Endothelial cell of umbilical vein (primary cell): ENCODE data around the gene TBX15. TPM values are rescaled to one million over a fixed set of nuclear protein-coding genes. Genes with fewer than 3 reads are reported as not detected.

Experiments
- BruUV-seq: library from RNA; stranded (reverse); fragments of 400-500 nt; replicated peaks from 2 replicates; lab custom pipeline; 2021; lab: Mats Ljungman, UMichigan
- CTCF ChIA-PET: fragments of 300-600, 350-600 bp; sonication (Branson Sonifier 250); formaldehyde crosslinking; loops from one replicate; lab custom pipeline; 2021; ENCODE audit warnings: antibody characterized with exemption, inconsistent platforms; lab: Charles Lee
- POLR2A ChIA-PET: fragments of 300-600, 350-600 bp; sonication (Branson Sonifier 250); formaldehyde crosslinking; loops from one replicate; lab custom pipeline; 2021; ENCODE audit warnings: antibody characterized with exemption, inconsistent platforms; lab: Charles Lee
- DNase-seq: peaks from one replicate; pipeline ENCODE4 v3.0.0-alpha.2; 2011; ENCODE audit warnings: low read depth, low spot score
- FAIRE-seq: peaks from 2 replicates; lab custom pipeline; 2011; peaks lifted over from hg19 to GRCh38; lab: Jason Lieb, UNC
- H2AFZ ChIP-seq: 2 replicates; pipeline ENCODE4 v1.6.0; 2012; ENCODE audit warnings: low read depth, low read length, control low read depth, inconsistent platforms
- H3K27ac ChIP-seq: 2 replicates; pipeline ENCODE4 v1.5.1; 2011; ENCODE audit warnings: low read depth, mild to moderate bottlenecking, control low read depth, low read length, moderate library complexity; ENCODE audit not compliant: insufficient read depth
- H3K27me3 ChIP-seq, 2 experiments: 2 replicates each; pipeline versions ENCODE4 v1.6.0 to v1.6.1; 2011; ENCODE audit warnings: low read length in 2 of 2, mixed read lengths in 1 of 2; ENCODE audit not compliant: control insufficient read depth in 2 of 2, insufficient read depth in 2 of 2
- H3K36me3 ChIP-seq, 2 experiments: 2 replicates in 1 of 2; 3 replicates in 1 of 2; pipeline ENCODE4 v1.5.1; 2011; ENCODE audit warnings: low read length in 2 of 2, mild to moderate bottlenecking in 1 of 2, moderate library complexity in 1 of 2; ENCODE audit not compliant: control insufficient read depth in 2 of 2, insufficient read depth in 2 of 2; ENCODE audit errors: extremely low read depth in 1 of 2
- H3K4me1 ChIP-seq: 3 replicates; pipeline ENCODE4 v1.5.1; 2011; ENCODE audit warnings: mild to moderate bottlenecking, low read length; ENCODE audit not compliant: control insufficient read depth, insufficient read depth; ENCODE audit errors: extremely low read depth
- H3K4me2 ChIP-seq: 2 replicates; pipeline ENCODE4 v1.6.1; 2011; ENCODE audit warnings: low read length, control low read depth, mixed read lengths; ENCODE audit not compliant: insufficient read depth
- H3K4me3 ChIP-seq, 3 experiments: fragments of 200-600 bp in 1 of 3; sonication (generic), shearing (Covaris generic) in 1 of 3; replicated peaks in 1 of 3; 2 replicates each; pipeline ENCODE4 v1.5.1; 2011 to 2016; ENCODE audit warnings: control low read depth in 3 of 3, low read length in 3 of 3, mild to moderate bottlenecking in 2 of 3, inconsistent platforms in 1 of 3, low read depth in 1 of 3, moderate library complexity in 1 of 3; ENCODE audit not compliant: insufficient read depth in 1 of 3
- H3K79me2 ChIP-seq: 2 replicates; pipeline ENCODE4 v1.6.0; 2012; ENCODE audit warnings: low read length, inconsistent platforms; ENCODE audit not compliant: control insufficient read depth, insufficient read depth
- H3K9ac ChIP-seq: replicated peaks from 2 replicates; pipeline ENCODE3; 2011; ENCODE audit warnings: low read length, control low read depth; ENCODE audit not compliant: insufficient read depth; ENCODE audit errors: extremely low read depth
- H3K9me1 ChIP-seq: replicated peaks from 3 replicates; pipeline ENCODE4 v1.6.0; 2011; ENCODE audit warnings: mild to moderate bottlenecking, low read length; ENCODE audit not compliant: control insufficient read depth, insufficient read depth; ENCODE audit errors: extremely low read depth
- H3K9me3 ChIP-seq: replicated peaks from 2 replicates; pipeline ENCODE4 v1.5.1; 2012; ENCODE audit warnings: low read length, inconsistent platforms; ENCODE audit not compliant: control insufficient read depth, insufficient read depth
- H4K20me1 ChIP-seq: replicated peaks from 2 replicates; pipeline ENCODE3; 2011; ENCODE audit warnings: mild to moderate bottlenecking, low read length; ENCODE audit not compliant: control insufficient read depth, insufficient read depth; ENCODE audit errors: extremely low read depth
- CTCF ChIP-seq, 2 donors: IDR thresholded peaks; 1 replicate in 1 of 2; 2 replicates in 1 of 2; pipeline ENCODE4 v1.5.1; 2011; ENCODE audit warnings: low read length in 2 of 2, mild to moderate bottlenecking in 2 of 2, moderate library complexity in 2 of 2, control low read depth in 1 of 2, inconsistent platforms in 1 of 2, low read depth in 1 of 2; ENCODE audit not compliant: insufficient read depth in 1 of 2; ENCODE audit errors: extremely low read depth in 1 of 2
- EZH2 ChIP-seq: IDR thresholded peaks from 2 replicates; pipeline ENCODE4 v1.6.1; 2012; ENCODE audit warnings: borderline replicate concordance, low read depth, mild to moderate bottlenecking, moderate library complexity, low read length, inconsistent platforms; ENCODE audit not compliant: severe bottlenecking
- FOS ChIP-seq: IDR thresholded peaks from 2 replicates; pipeline ENCODE4 v1.6.1; 2011; ENCODE audit warnings: mild to moderate bottlenecking, low read length, moderate library complexity, borderline replicate concordance; ENCODE audit not compliant: insufficient read depth
- GATA2 ChIP-seq: IDR thresholded peaks from 2 replicates; pipeline ENCODE4 v1.7.0; 2011; ENCODE audit warnings: low read depth, mild to moderate bottlenecking, moderate library complexity, mixed read lengths, low read length; ENCODE audit not compliant: insufficient read length, insufficient read depth
- JUN ChIP-seq: IDR thresholded peaks from 2 replicates; pipeline ENCODE4 v1.6.1; 2011; ENCODE audit warnings: borderline replicate concordance, low read depth; ENCODE audit not compliant: insufficient read length, insufficient read depth
- MAX ChIP-seq: IDR thresholded peaks from 2 replicates; pipeline ENCODE4 v1.6.1; 2011; ENCODE audit not compliant: insufficient read depth, insufficient read length
- MYC ChIP-seq: IDR thresholded peaks from one replicate; pipeline ENCODE4 v1.6.1; 2011; ENCODE audit warnings: mild to moderate bottlenecking, low read depth, low read length
- POLR2A ChIP-seq: IDR thresholded peaks from 2 replicates; pipeline ENCODE4 v1.6.1; 2012; ENCODE audit warnings: low read depth, mild to moderate bottlenecking, control low read depth, low read length
- POLR2AphosphoS5 ChIP-seq: IDR thresholded peaks from 2 replicates; pipeline ENCODE4 v1.6.1; 2012; ENCODE audit warnings: low read depth, mild to moderate bottlenecking, control low read depth, low read length, moderate library complexity; ENCODE audit not compliant: insufficient read depth
- dilution Hi-C: fragments of 300-500 bp; cut with MboI; formaldehyde crosslinking; loops from one replicate; pipeline ENCODE4 v1.15.0; 2019; ENCODE audit warnings: low sequenced_read_pairs; ENCODE audit not compliant: extremely low pct_ligation_motif_present
- intact Hi-C: fragments of 100-400 bp; cut with micrococcal nuclease; formaldehyde crosslinking; loops from one replicate; pipeline ENCODE4 v1.10.0; 2022
- polyA plus RNA-seq, 4 experiments: library from polyadenylated mRNA; depleted of rRNA in 3 of 4; stranded (reverse) in 3 of 4; unstranded in 1 of 4; fragments of >200 nt; gene quantifications; 2 replicates each; pipeline versions ENCODE4 v1.2.1 to v1.2.3, GENCODE V29; 2011 to 2012; ENCODE audit warnings: missing spikeins in 1 of 4
- total RNA-seq: library from RNA; stranded (reverse); gene quantifications from 2 replicates; pipeline ENCODE4 v1.2.3, GENCODE V29; 2021

The TBX15 gene
- total and polyA plus RNA-seq, 2 donors (not counting 3 experiments of a cell fraction or from before 2014, with no cell fraction given) = 0.01 TPM; not detected in 1

GRCh38 chr1:119004129-119004527 lies 16.0 kb upstream of the TBX15 start:
- no peak overlapping the region for H2AFZ ChIP-seq
- ChIA-PET CTCF (interaction anchor here (1.2 kb wide), 1 partner anchor 26 kb away, joined by 3 read pairs; no protein-coding TSS in a partner anchor), POLR2A (no interaction called here)
- H3K27ac ChIP-seq = no peak overlapping the region
- dilution Hi-C loops (no loop called here), intact Hi-C loops (loop anchor here (5.0 to 10.0 kb wide), 2 partner anchors 138 to 929 kb away; partner anchors contain the start of gene WARS2)
- H3K9ac ChIP-seq = no peak overlapping the region
- no peaks in the 10 kb centered on the region for H3K79me2 ChIP-seq
- H3K9me1 ChIP-seq = no peaks in the 10 kb centered on the region
- no TSS peak for BruUV-seq
- H3K27me3 ChIP-seq = peaks cover 85 to 95% of the 10 kb centered on the region in 2 experiments
- no peaks in the 10 kb centered on the region for H4K20me1 ChIP-seq
- DNase-seq (no peak), FAIRE-seq (no peak)
- no peaks in the 10 kb centered on the region for H3K36me3 ChIP-seq
- no peak overlapping the region for H3K4me3 ChIP-seq
- peaks cover 13% of the 10 kb centered on the region for H3K4me1 ChIP-seq
- no peak overlapping the region for H3K4me2 ChIP-seq
- no peaks in the 10 kb centered on the region for H3K9me3 ChIP-seq
- TF ChIP-seq GATA2 (no peak), FOS (no peak), POLR2A (no peak), POLR2AphosphoS5 (no peak), JUN (no peak), MAX (no peak), CTCF (IDR thresholded peaks at IDR 0.05; ENCODE audit: extremely low read depth in 1 of 2, insufficient read depth in 1 of 2, low read depth in 1 of 2, low read length in 2 of 2) (no peak), MYC (no peak), EZH2 (no peak)
